HepG2 (cell line): ENCODE measurements around the gene NKX1-2. TPM values are rescaled to one million over a fixed set of nuclear protein-coding genes. Genes with fewer than 3 reads are reported as not detected.

Experiments
- BCL6 ChIP-seq: IDR thresholded peaks from 2 replicates; pipeline ENCODE4 v1.6.1; 2016; ENCODE audit warnings: missing genetic modification reagents, missing compliant biosample characterization
- FOSL2 ChIP-seq: sonication (generic); formaldehyde crosslinking; IDR thresholded peaks from 2 replicates; pipeline ENCODE4 v1.4.0; 2020; ENCODE audit warnings: missing genetic modification reagents
- FOXA3 ChIP-seq: IDR thresholded peaks from 2 replicates; pipeline ENCODE4 v1.6.1; 2016; ENCODE audit warnings: missing genetic modification reagents, missing compliant biosample characterization
- FOXK1 ChIP-seq: sonication (generic); formaldehyde crosslinking; IDR thresholded peaks from 2 replicates; pipeline ENCODE4 v1.4.0; 2020; ENCODE audit warnings: low read depth, missing genetic modification reagents, borderline replicate concordance
- FOXP1 ChIP-seq, 2 experiments: fragments of 450-650 bp in 1 of 2; IDR thresholded peaks; 2 replicates each; pipeline ENCODE4 v1.6.1; 2017 to 2018; ENCODE audit warnings: antibody characterized with exemption in 1 of 2
- GPN1 ChIP-seq: sonication (generic); formaldehyde crosslinking; IDR thresholded peaks from 2 replicates; pipeline ENCODE4 v1.5.1; 2020; ENCODE audit warnings: missing genetic modification reagents, borderline replicate concordance
- HNF4G ChIP-seq, 2 experiments: sonication (generic) in 1 of 2; formaldehyde crosslinking in 1 of 2; IDR thresholded peaks; 2 replicates each; pipeline versions ENCODE4 v1.4.0 to v1.6.1; 2011 to 2020; ENCODE audit warnings: borderline replicate concordance in 2 of 2, low read depth in 2 of 2, mild to moderate bottlenecking in 2 of 2, low read length in 1 of 2, missing genetic modification reagents in 1 of 2, moderate library complexity in 1 of 2
- KAT8 ChIP-seq: IDR thresholded peaks from 2 replicates; pipeline ENCODE4 v1.6.1; 2016; ENCODE audit warnings: missing genetic modification reagents, missing compliant biosample characterization
- NCOA2 ChIP-seq: sonication (generic); formaldehyde crosslinking; IDR thresholded peaks from 2 replicates; pipeline ENCODE4 v1.8.0; 2022; ENCODE audit warnings: inconsistent platforms
- NR2F6 ChIP-seq, 2 experiments: IDR thresholded peaks; 2 replicates each; pipeline ENCODE4 v1.6.1; 2016; ENCODE audit warnings: antibody characterized with exemption in 1 of 2, mild to moderate bottlenecking in 1 of 2
- RXRA ChIP-seq: sonication (generic); formaldehyde crosslinking; IDR thresholded peaks from 2 replicates; pipeline ENCODE4 v1.5.1; 2020; ENCODE audit warnings: missing genetic modification reagents
- SIN3A ChIP-seq: IDR thresholded peaks from 2 replicates; pipeline ENCODE4 v1.6.1; 2011; ENCODE audit warnings: low read depth, mild to moderate bottlenecking, control low read depth, low read length, borderline replicate concordance
- SP2 ChIP-seq: sonication (generic); formaldehyde crosslinking; IDR thresholded peaks from 2 replicates; pipeline ENCODE4 v1.5.1; 2020; ENCODE audit warnings: mild to moderate bottlenecking, missing genetic modification reagents
- SP5 ChIP-seq: IDR thresholded peaks from 2 replicates; pipeline ENCODE4 v1.6.1; 2016; ENCODE audit warnings: low read depth, borderline replicate concordance
- XRCC5 ChIP-seq: fragments of 200-400 bp; formaldehyde crosslinking; optimal IDR thresholded peaks from 2 replicates; pipeline ENCODE3; 2017; ENCODE audit warnings: mild to moderate bottlenecking, low read length
- ZMYM3 ChIP-seq: sonication (generic); formaldehyde crosslinking; IDR thresholded peaks from 2 replicates; pipeline ENCODE4 v1.5.1; 2020; ENCODE audit warnings: mild to moderate bottlenecking, missing genetic modification reagents
- ZNF660 ChIP-seq: sonication (generic); formaldehyde crosslinking; IDR thresholded peaks from 2 replicates; pipeline ENCODE4 v1.5.1; 2020; ENCODE audit warnings: mild to moderate bottlenecking, low read depth, missing genetic modification reagents, borderline replicate concordance
- ZNF878 ChIP-seq: sonication (generic); formaldehyde crosslinking; IDR thresholded peaks from 2 replicates; pipeline ENCODE4 v1.8.1; 2023; ENCODE audit warnings: mild to moderate bottlenecking, missing genetic modification reagents, moderate library complexity
- ZNF879 ChIP-seq: sonication (generic); formaldehyde crosslinking; IDR thresholded peaks from 2 replicates; pipeline ENCODE4 v1.8.1; 2023; ENCODE audit warnings: missing genetic modification reagents
- polyA plus RNA-seq, 8 experiments: library from polyadenylated mRNA; depleted of rRNA in 3 of 8; stranded (reverse) in 7 of 8; unstranded in 1 of 8; fragments of >200 nt; fragmentation: Illumina TruSeq in 4 of 8; extraction: Trizol in 4 of 8; gene quantifications; 2 replicates each; pipeline versions ENCODE4 v1.2.1 to v1.2.3, GENCODE V29; 2011 to 2016; ENCODE audit warnings: low read depth in 4 of 8, missing spikeins in 1 of 8, mixed read lengths in 1 of 8; ENCODE audit not compliant: insufficient read depth in 1 of 8
- total RNA-seq, 5 experiments: library from RNA; depleted of rRNA; stranded (reverse); fragments of >200 nt; fragmentation: Illumina TruSeq; extraction: Trizol; gene quantifications; 2 replicates each; pipeline ENCODE4 v1.2.3, GENCODE V29; 2016; ENCODE audit warnings: low read depth in 1 of 5
- TF ChIP-seq, protein P1 (sequence below): sonication (generic); formaldehyde crosslinking; IDR thresholded peaks from 2 replicates; pipeline ENCODE4 v1.4.0; 2020; ENCODE audit warnings: missing genetic modification reagents, borderline replicate concordance
- TF ChIP-seq, protein P2 (sequence below): sonication (generic); formaldehyde crosslinking; IDR thresholded peaks from 2 replicates; pipeline ENCODE4 v1.8.1; 2023; ENCODE audit warnings: mild to moderate bottlenecking, missing genetic modification reagents
- TF ChIP-seq, protein P3 (sequence below): IDR thresholded peaks from 2 replicates; pipeline ENCODE4 v1.6.1; 2016
- TF ChIP-seq, protein P4 (sequence below): sonication (generic); formaldehyde crosslinking; IDR thresholded peaks from 2 replicates; pipeline ENCODE4 v1.8.0; 2022; ENCODE audit warnings: missing genetic modification reagents, mild to moderate bottlenecking, borderline replicate concordance
- TF ChIP-seq, protein P5 (sequence below): IDR thresholded peaks from 2 replicates; pipeline ENCODE4 v1.6.1; 2016; ENCODE audit warnings: low read depth, borderline replicate concordance

NKX1-2 gene
- total and polyA plus RNA-seq, 2 of the 13 experiments (the other 11 are each of a cell fraction or from before 2014, with no cell fraction given) = not detected

DNA sequence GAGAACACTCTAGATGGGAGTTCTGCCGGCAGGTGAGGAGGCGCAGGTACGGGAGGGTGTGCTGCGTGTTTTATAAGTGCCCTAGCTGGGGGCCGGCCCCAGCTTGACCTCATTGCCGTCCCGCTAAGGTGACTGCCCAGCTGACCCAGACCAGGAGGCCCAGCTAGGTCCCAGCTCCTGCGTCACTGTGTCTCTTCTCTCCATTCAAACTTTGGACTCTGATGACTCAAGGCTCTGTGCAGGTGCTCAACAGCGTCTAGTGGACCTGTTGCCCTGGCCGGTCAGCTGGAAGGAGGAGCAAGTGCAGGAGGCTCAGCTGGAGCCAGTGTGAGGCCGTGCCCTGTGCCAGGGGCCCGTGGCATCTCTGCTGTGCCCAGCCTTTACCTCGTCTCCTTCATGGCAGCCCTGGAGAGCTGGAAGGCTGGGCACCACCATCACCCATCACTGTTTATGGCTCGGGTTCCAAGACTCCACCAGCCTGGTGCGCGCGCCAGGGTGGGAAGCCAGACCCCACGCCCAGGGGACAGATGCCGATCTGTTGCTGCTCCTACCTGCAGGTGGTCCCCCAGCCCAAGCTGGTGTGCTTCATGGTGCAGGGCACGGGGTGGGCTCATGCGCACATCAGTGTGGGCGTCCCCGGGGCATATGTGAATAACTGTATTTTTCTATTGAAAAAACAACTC lies 26.3 kb upstream of the NKX1-2 start (continued):
- TF ChIP-seq SIN3A (peak; percentile 43; the same call in 1 of the 2 replicates), FOSL2 (CRISPR knock-in tag) (peak; percentile 94), FOXK1 (CRISPR knock-in tag) (peak; percentile 74; the same call in 1 of the 2 replicates), FOXP1 (IDR thresholded peaks at IDR 0.05) (no peak), FOXP1 (CRISPR knock-in tag; IDR thresholded peaks at IDR 0.05) (no peak; the same call in 1 of the 2 replicates), ZNF660 (CRISPR knock-in tag) (no peak), XRCC5 (peak; percentile 52), GPN1 (CRISPR knock-in tag) (no peak), KAT8 (CRISPR knock-in tag) (0 out of 2 replicates have a peak, but pooled peaks have one; percentile 39), NCOA2 (CRISPR knock-in tag) (peak; percentile 49), RXRA (CRISPR knock-in tag) (peak; percentile 91), ZNF878 (CRISPR knock-in tag) (no peak), HNF4G (IDR thresholded peaks at IDR 0.05; ENCODE audit: borderline replicate concordance, low read depth, low read length) (peak; percentile 55), HNF4G (CRISPR knock-in tag; IDR thresholded peaks at IDR 0.05; ENCODE audit: borderline replicate concordance, low read depth) (peak; percentile 66; the same call in 1 of the 2 replicates), SP2 (no peak), BCL6 (CRISPR knock-in tag) (peak; percentile 82), SP5 (0 out of 2 replicates have a peak, but pooled peaks have one; percentile 14), FOXA3 (CRISPR knock-in tag) (peak; percentile 63; the same call in 1 of the 2 replicates), ZMYM3 (CRISPR knock-in tag) (0 out of 2 replicates have a peak, but pooled peaks have one; percentile 41), ZNF879 (CRISPR knock-in tag) (peak; percentile 85; the same call in 1 of the 2 replicates), NR2F6 (IDR thresholded peaks at IDR 0.05) (peak; percentile 65), NR2F6 (CRISPR knock-in tag; IDR thresholded peaks at IDR 0.05) (peak; percentile 77)
- TF ChIP-seq, protein P1, sequence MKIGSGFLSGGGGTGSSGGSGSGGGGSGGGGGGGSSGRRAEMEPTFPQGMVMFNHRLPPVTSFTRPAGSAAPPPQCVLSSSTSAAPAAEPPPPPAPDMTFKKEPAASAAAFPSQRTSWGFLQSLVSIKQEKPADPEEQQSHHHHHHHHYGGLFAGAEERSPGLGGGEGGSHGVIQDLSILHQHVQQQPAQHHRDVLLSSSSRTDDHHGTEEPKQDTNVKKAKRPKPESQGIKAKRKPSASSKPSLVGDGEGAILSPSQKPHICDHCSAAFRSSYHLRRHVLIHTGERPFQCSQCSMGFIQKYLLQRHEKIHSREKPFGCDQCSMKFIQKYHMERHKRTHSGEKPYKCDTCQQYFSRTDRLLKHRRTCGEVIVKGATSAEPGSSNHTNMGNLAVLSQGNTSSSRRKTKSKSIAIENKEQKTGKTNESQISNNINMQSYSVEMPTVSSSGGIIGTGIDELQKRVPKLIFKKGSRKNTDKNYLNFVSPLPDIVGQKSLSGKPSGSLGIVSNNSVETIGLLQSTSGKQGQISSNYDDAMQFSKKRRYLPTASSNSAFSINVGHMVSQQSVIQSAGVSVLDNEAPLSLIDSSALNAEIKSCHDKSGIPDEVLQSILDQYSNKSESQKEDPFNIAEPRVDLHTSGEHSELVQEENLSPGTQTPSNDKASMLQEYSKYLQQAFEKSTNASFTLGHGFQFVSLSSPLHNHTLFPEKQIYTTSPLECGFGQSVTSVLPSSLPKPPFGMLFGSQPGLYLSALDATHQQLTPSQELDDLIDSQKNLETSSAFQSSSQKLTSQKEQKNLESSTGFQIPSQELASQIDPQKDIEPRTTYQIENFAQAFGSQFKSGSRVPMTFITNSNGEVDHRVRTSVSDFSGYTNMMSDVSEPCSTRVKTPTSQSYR (CRISPR knock-in tag) = peak; percentile 38; the same call in 1 of the 2 replicates
- TF ChIP-seq, protein P2, sequence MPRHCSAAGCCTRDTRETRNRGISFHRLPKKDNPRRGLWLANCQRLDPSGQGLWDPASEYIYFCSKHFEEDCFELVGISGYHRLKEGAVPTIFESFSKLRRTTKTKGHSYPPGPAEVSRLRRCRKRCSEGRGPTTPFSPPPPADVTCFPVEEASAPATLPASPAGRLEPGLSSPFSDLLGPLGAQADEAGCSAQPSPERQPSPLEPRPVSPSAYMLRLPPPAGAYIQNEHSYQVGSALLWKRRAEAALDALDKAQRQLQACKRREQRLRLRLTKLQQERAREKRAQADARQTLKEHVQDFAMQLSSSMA (CRISPR knock-in tag) = peak; percentile 54; the same call in 1 of the 2 replicates
- TF ChIP-seq, protein P3, sequence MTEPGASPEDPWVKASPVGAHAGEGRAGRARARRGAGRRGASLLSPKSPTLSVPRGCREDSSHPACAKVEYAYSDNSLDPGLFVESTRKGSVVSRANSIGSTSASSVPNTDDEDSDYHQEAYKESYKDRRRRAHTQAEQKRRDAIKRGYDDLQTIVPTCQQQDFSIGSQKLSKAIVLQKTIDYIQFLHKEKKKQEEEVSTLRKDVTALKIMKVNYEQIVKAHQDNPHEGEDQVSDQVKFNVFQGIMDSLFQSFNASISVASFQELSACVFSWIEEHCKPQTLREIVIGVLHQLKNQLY (CRISPR knock-in tag) = peak; percentile 68; the same call in 1 of the 2 replicates
- TF ChIP-seq, protein P4, sequence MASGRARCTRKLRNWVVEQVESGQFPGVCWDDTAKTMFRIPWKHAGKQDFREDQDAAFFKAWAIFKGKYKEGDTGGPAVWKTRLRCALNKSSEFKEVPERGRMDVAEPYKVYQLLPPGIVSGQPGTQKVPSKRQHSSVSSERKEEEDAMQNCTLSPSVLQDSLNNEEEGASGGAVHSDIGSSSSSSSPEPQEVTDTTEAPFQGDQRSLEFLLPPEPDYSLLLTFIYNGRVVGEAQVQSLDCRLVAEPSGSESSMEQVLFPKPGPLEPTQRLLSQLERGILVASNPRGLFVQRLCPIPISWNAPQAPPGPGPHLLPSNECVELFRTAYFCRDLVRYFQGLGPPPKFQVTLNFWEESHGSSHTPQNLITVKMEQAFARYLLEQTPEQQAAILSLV (CRISPR knock-in tag) = no peak
- TF ChIP-seq, protein P5, sequence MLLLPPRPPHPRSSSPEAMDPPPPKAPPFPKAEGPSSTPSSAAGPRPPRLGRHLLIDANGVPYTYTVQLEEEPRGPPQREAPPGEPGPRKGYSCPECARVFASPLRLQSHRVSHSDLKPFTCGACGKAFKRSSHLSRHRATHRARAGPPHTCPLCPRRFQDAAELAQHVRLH (CRISPR knock-in tag) = 0 out of 2 replicates have a peak, but pooled peaks have one; percentile 17
